Cortex of kidney (tissue), 1 donor: Measurements from ENCODE around the gene SHANK3.

ENCODE experiments used
- DNase-seq: peaks from one replicate; lab custom pipeline; 2025; lab: John Stamatoyannopoulos, UW

The SHANK3 gene

DNA sequence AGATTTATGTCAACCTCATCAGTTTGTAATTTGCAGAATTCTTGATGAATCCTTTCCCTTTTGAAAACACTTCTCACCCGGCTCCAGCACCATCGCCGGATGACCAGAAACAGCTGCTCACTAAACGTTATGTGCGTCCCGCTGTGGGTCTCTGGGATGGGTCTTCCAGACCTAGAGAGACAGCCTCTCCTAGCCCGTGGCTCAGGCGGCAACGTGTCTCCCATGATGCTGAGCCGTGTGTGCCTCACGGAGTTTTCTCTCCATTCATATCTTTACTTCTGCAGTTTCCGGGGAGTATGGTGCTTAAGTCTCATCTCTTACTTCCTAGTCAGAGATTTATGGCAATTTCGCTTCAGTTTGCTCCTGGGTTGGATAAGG lies 40.4 kb downstream of the SHANK3 start:
- no peak for DNase-seq

DNA sequence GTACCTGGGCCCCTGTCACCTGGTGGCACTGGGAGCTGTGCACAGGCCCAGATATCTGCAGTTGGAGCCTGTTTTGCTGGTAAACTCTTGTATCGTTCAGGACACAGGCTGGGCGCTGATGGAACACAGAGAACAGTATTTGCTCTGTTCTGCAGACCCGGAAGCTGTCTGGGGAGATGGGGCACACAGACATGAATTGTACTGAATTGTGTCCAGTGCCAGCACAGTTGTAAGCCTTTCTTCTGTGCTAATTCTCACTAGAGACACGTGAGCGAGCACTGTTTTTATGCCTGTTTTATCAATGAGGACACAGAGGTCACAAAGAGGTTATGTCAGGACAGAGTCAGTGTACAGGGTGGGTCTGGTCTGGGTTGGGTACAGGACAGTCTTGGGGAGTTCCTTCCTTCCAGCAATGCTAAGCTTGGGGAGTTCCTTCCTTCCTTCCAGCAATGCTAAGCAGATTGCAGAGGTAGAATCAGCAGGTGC lies 41.0 kb downstream of the SHANK3 start:
- no peak for DNase-seq

DNA sequence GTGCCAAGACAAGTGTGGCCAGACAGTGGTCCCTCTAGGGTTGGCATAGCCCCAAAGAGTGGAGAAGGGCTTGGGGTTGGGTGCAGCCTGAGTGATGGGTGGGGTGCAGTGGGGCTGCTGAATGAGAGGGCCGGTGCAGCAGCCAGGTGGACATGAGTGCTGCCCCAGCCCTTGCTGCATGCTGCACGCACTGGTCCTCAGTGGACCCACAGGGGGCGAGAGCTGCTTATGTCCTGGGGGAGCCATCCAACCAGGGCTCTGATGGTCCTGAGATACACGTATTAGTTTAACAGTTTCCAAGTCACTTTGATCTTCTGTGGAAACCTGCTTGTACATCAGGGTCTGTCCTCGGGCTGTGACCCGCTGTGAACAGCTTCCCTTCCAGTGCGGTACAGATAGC lies 41.5 kb downstream of the SHANK3 start:
- DNase-seq = no peak

DNA sequence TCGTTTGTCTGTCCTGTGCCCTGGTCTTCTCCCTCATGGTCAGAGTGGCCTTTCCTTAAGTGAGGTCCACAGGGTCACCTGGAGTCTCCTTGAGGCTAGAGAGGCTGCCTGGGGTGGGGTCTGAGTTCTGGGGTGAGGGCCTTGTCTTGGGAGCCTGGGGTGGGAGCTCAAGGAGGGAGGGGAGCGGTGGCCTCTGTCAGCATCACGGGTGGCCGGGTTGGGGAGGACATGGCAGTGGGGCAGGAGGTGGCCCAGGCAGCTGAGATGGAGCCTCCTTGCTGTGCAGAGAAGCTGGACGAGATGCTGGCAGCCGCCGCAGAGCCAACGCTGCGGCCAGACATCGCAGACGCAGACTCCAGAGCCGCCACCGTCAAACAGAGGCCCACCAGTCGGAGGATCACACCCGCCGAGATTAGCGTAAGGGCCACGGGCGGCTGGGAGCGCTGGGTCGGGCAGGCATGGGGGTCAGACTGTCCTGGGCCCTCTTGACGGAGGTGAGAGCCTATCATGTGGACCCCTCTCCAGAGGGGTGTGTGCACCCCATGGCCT lies 42.1 kb downstream of the SHANK3 start:
- no peak for DNase-seq

DNA sequence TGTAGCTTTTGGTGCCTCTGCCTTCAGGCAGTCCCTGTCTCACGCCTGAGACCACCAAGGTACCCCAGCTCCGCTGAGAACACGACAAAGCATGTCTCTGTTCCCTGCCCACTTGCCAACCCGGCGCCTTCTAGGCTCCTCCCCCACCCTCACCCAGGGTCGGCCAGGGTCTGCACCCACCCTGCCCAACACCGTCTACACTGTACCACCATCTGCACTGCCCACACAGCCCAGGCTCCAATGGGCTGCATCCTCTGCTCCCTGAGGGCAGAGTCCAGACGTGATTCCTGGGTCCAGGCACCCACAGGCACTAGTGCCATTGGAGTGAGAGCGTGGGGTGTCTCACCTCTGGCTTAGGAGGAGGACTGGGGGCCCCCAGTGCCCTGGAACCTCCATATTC lies 42.6 kb downstream of the SHANK3 start:
- DNase-seq = no peak

DNA sequence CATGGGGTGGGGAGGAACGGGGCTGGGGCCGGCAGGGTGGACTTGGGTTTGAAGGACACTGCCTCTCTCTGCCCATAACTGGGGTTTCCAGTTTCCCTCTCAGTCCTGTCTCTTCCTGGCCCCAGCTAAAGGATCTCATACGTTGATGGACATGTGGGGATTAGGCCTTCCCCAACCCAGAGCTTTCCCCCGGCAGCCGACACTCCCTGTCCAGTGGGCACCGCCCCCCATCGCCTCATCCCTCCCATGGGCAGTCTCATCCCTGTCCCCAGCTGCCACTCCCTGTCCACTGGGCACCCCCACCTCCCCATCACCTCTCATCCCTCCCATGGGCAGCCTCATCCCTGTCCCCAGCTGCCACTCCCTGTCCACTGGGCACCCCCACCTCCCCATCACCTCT lies 43.2 kb downstream of the SHANK3 start:
- no peak for DNase-seq

DNA sequence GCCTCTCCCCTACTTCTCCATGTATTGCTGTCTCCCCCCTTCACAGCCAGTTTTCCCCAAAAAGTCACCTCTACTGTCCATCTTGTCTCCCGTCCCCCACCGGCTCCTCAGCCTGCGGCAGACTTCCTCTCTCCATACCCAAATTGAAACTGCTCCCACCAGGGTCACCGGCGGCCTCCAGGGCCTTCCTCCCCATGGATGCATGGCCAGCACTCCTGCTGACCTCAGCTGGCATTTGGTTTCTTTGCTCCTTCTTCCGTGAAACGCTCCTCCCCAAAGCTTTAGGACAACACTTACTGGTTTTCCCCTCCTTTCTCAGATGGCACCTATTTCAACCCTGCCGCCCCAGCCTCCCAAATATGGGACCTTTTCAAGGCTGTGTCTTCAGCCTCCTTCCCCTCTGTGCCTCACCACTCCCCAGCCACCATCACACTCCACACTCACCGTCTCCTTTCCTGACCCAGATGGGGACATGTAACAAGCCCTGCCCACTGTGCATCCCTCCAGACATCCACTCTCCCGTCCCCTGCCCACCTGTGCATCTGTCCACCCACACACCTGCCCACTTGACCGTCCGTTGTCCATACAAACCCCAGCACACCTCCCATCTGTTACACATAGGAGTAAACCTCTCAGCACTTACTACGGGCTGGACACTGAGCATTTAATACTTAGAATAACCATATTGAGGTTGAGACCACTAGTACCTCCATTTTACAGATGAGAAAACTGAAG lies 43.8 kb downstream of the SHANK3 start:
- no peak for DNase-seq

DNA sequence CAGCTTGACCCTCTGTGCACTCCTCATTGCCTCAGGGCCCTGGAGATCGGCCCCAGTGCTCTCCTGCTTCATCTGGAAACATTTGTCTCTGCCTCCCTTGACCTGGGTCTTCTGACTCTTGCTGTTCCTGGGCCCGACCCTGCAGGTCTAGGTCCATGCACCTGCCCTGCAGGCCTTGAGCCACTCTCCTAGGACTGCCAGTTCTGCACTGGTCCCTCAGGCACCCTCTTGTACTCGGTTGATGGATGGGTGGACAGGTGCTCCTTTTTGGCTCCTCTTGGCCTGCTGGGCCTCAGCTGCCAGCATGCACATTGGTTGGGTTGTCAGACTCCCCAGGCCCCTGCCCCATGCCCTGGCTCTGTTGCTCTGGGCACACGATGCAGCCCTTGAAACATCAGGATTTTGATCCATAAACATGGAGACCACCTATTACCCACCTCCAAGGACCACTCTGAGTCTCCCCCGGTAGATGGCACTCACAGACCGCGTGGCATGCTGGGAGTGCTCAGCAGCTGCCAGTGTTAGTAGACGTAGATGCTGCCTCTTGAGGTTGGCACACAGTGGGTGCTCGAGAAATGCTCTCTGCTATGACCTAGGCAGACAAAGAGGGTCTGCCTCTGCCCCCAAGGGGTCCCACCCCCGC lies 45.2 kb downstream of the SHANK3 start:
- no peak for DNase-seq

DNA sequence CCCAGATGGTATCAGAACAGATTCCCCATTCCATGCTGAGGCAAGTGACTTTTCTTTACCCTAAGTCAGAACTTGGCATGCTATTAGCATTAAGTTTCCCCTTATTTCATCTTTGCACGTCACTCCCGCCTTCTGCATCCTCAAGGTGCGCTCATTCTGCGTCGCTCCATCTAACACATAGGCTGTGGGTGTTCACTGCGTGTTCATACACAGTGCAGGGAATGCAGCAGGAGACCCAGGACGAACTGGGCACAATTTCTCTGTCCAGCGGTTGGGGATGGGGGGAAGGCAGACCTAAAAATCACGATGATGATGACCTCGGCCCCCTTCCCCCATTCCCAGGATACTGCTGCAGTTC lies 45.7 kb downstream of the SHANK3 start:
- no peak for DNase-seq

DNA sequence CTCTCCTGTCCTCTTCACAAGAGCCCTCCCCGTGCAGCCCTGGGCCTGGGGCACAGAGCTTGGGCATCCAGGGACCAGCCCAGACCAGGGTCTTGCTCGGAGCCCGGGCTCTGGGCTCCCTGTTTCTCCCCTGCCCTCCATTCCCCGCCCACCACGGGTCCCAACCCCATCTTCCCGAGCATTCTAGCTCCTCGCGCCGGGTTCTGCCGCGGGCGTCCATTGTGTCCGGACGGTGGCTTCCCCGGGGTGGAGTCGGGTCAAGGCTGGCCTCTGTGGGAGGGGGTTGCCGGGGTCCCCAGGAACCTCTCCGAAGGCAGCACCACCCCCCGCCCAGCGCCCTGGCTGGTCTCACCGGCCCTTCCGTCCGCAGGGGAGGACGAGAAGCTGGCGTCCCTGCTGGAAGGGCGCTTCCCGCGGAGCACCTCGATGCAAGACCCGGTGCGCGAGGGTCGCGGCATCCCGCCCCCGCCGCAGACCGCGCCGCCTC lies 47.2 kb downstream of the SHANK3 start:
- DNase-seq = no peak

DNA sequence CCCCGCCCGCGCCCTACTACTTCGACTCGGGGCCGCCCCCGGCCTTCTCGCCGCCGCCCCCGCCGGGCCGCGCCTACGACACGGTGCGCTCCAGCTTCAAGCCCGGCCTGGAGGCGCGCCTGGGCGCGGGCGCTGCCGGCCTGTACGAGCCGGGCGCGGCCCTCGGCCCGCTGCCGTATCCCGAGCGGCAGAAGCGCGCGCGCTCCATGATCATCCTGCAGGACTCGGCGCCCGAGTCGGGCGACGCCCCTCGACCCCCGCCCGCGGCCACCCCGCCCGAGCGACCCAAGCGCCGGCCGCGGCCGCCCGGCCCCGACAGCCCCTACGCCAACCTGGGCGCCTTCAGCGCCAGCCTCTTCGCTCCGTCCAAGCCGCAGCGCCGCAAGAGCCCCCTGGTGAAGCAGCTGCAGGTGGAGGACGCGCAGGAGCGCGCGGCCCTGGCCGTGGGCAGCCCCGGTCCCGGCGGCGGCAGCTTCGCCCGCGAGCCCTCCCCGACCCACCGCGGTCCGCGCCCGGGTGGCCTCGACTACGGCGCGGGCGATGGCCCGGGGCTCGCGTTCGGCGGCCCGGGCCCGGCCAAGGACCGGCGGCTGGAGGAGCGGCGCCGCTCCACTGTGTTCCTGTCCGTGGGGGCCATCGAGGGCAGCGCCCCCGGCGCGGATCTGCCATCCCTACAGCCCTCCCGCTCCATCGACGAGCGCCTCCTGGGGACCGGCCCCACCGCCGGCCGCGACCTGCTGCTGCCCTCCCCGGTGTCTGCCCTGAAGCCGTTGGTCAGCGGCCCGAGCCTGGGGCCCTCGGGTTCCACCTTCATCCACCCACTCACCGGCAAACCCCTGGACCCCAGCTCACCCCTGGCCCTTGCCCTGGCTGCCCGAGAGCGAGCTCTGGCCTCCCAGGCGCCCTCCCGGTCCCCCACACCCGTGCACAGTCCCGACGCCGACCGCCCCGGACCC lies 48.0 kb downstream of the SHANK3 start:
- DNase-seq = no peak

DNA sequence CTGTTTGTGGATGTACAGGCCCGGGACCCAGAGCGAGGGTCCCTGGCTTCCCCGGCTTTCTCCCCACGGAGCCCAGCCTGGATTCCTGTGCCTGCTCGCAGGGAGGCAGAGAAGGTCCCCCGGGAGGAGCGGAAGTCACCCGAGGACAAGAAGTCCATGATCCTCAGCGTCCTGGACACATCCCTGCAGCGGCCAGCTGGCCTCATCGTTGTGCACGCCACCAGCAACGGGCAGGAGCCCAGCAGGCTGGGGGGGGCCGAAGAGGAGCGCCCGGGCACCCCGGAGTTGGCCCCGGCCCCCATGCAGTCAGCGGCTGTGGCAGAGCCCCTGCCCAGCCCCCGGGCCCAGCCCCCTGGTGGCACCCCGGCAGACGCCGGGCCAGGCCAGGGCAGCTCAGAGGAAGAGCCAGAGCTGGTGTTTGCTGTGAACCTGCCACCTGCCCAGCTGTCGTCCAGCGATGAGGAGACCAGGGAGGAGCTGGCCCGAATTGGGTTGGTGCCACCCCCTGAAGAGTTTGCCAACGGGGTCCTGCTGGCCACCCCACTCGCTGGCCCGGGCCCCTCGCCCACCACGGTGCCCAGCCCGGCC lies 48.7 kb downstream of the SHANK3 start:
- no peak for DNase-seq

DNA sequence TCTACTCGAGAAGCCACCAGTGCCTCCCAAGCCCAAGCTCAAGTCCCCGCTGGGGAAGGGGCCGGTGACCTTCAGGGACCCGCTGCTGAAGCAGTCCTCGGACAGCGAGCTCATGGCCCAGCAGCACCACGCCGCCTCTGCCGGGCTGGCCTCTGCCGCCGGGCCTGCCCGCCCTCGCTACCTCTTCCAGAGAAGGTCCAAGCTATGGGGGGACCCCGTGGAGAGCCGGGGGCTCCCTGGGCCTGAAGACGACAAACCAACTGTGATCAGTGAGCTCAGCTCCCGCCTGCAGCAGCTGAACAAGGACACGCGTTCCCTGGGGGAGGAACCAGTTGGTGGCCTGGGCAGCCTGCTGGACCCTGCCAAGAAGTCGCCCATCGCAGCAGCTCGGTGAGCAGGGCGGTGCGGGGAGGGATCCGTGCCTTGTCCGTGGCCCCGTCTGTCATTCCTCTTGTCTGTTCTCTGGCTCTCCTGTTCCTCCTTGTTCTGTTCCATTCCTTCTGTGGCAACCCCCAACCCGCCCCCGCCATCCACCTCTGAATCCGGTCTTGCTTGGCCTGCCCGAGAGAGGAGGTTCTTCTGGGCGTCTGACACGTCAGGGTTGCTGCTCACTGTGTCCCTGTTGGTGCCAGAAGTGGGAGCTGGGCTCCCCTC lies 49.6 kb downstream of the SHANK3 start:
- DNase-seq = no peak
